ENCODE results near the gene ADAM8. TPM values are rescaled to one million over a fixed set of nuclear protein-coding genes. Genes with fewer than 3 reads are reported as not detected.
A peak's percentile ranks its signal among the peaks of the same experiment; 100 is the strongest.
"Not testable (repeated sequence)": the region's sequence is repeated elsewhere in the genome, so short reads cannot be mapped to it uniquely, and the experiment has no call there.

ADAM8 gene
- 10 to 100 TPM; 30.0 to 56.1 (median 34.6) TPM for polyA plus RNA-seq (ENCODE audit: low read depth in 6 of 6)

DNA sequence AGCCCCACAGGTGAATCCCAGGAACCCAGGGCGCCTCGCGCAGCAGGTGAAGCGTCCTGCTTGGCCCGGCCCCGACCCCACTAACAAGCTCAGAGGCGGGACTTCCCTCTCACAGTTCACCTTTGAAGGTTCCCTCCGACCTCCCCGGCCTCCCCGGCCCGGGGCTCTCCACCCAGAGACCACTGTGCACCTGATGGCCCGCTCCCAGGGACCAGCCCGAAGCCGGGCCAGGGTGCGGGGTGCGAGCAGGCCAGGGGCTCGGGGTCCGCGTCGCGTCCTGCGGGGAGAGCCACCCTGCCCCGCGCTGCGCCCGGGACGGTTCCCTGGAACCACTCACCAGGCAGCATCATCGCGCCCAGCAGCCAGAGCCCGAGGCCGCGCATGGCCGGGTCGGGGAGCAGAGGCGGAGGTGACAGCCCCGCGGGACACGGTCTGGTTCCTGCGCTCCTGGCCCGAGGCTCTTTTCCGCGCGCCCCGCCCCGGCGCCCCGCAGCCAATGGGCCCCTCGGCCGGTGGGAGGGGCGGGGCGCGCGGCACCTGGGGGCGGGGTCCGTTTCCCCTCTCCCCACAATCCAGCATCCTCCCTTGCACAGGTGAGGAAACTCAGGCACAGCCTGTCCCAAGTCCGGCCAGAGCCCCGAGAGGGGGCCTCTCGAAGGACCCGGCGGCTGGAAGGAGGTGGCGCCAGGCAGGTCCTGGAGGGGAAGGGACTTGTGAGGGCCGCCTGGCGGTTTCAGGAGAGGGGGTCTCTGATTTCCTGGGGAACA is at the start of gene ADAM8:
Gene ADAM8, minus strand, starts transcription at position 434 of the 767 bp plus-strand sequence. Its CDS starts 51 bp downstream, at position 383.
- Mint-ChIP-seq H3K9me3 (no peaks in the 10 kb centered on the region), H3K27ac (peak within 1 kb of the TSS; percentile 96 to 99 (median 98)), H3K27me3 (no peaks in the 10 kb centered on the region), H3K4me3 (peak within 1 kb of the TSS; percentile 86 to 94 (median 92)), H3K4me1 (peaks cover 20 to 43% (median 30%) of the 10 kb centered on the region in 3 donors), H3K36me3 (peaks cover 0 to 1% of the 10 kb centered on the region in 2 donors)
- ATAC-seq (ENCODE audit: low read depth in 2 of 2): peak; percentile 45 to 49
- DNase-seq: peak; percentile 77

GRCh38 chr10:133326223-133326551 is 49.5 kb upstream of the ADAM8 start:
- Mint-ChIP-seq H3K9me3 (peaks cover 0 to 4% (median 0%) of the 10 kb centered on the region in 7 donors), H3K4me1 (peaks cover 15 to 25% (median 20%) of the 10 kb centered on the region in 3 donors), H3K27ac (no peak overlapping the region), H3K36me3 (no peaks in the 10 kb centered on the region), H3K4me3 (peak overlapping the region in 7 of 8 donors; percentile 41 to 86 (median 65)), H3K27me3 (peaks cover 22 to 67% (median 47%) of the 10 kb centered on the region in 3 donors)
- DNase-seq (no peak), ATAC-seq (ENCODE audit: low read depth in 2 of 2) (no peak)

- no peak for ATAC-seq (ENCODE audit: low read depth in 2 of 2)
- Mint-ChIP-seq H3K36me3 (no peaks in the 10 kb centered on the region), H3K4me1 (peaks cover 15 to 25% (median 18%) of the 10 kb centered on the region in 3 donors), H3K27ac (peak overlapping the region in 1 of 6 donors; percentile 96), H3K9me3 (peaks cover 0 to 5% (median 0%) of the 10 kb centered on the region in 7 donors), H3K27me3 (peaks cover 22 to 63% (median 47%) of the 10 kb centered on the region in 3 donors), H3K4me3 (peak overlapping the region; percentile 59 to 86 (median 80))
- DNase-seq: no peak
Measured at GRCh38 chr10:133325440-133326222, 49.0 kb upstream of the ADAM8 start.

DNA sequence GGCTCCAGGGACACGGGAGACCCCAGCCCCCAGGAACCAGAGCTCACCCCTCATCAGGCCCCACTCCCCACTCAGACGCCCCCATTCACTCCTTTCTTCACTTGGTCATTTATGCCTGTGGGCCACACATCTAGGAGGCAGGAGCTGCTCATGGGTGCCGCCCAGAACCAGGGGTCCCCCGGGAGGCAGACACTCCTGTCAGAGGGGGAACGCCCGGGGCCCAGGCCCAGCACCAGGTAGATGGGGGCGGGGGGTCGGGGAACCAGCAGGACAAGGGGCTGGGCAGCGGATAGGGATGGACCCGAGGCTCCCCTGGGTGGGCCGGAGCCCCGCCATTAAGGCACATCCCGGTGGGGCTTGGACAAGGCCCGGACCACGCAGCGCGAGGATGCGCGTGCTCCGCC is 48.2 kb upstream of the ADAM8 start:
- peak; percentile 32 to 35 for ATAC-seq (ENCODE audit: low read depth in 2 of 2)
- Mint-ChIP-seq H3K27me3 (peaks cover 27 to 66% (median 55%) of the 10 kb centered on the region in 3 donors), H3K4me1 (peaks cover 13 to 22% (median 16%) of the 10 kb centered on the region in 3 donors), H3K9me3 (peaks cover 3 to 9% (median 5%) of the 10 kb centered on the region in 7 donors), H3K4me3 (peak overlapping the region in 7 of 8 donors; percentile 9 to 86 (median 66)), H3K36me3 (no peaks in the 10 kb centered on the region), H3K27ac (no peak overlapping the region)
- DNase-seq: no peak

GRCh38 chr10:133324198-133324792 is 47.6 kb upstream of the ADAM8 start:
- Mint-ChIP-seq H3K4me3 (peak overlapping the region in 1 of 8 donors; percentile 86), H3K9me3 (peaks cover 3 to 9% (median 5%) of the 10 kb centered on the region in 7 donors), H3K27ac (no peak overlapping the region), H3K36me3 (no peaks in the 10 kb centered on the region), H3K4me1 (peaks cover 14 to 20% (median 15%) of the 10 kb centered on the region in 3 donors), H3K27me3 (peaks cover 26 to 66% (median 57%) of the 10 kb centered on the region in 3 donors)
- ATAC-seq (ENCODE audit: low read depth in 2 of 2): peak; percentile 81 to 84
- DNase-seq: peak; percentile 43

- H3K27ac Mint-ChIP-seq, DNase-seq: not testable (repeated sequence)
- peak overlapping the region in 1 of 8 donors; percentile 22 for H3K4me3 Mint-ChIP-seq
Measured at GRCh38 chr10:133322064-133322709, 45.5 kb upstream of the ADAM8 start.

DNA sequence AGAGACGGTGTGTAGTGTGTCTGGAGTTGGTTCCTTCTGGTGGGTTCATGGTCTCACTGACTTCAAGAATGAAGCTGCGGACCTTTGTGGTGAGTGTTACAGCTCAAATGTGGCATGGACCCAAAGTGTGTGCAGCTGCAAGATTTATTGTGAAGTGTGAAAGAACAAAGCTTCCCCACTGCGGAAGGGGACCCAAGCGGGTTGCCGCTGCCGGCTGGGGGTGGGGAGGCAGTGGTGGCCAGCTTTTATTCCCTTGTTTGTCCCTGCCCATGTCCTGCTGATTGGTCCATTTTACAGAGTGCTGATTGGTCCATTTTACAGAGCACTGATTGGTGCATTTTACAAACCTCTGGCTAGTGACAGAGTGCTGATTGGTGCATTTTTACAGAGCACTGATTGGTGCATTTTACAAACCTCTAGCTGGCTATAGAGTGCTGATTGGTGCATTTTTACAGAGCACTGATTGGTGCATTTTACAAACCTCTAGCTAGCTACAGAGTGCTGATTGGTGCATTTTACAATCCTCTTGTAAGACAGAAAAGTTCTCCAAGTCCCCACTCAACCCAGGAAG is 44.3 kb upstream of the ADAM8 start:
- DNase-seq; H3K36me3 Mint-ChIP-seq; ATAC-seq (ENCODE audit: low read depth in 2 of 2); H3K9me3 Mint-ChIP-seq; H3K4me3 Mint-ChIP-seq; H3K27ac Mint-ChIP-seq: not testable (repeated sequence)
- peaks cover 13 to 23% (median 15%) of the 10 kb centered on the region in 3 donors for H3K4me1 Mint-ChIP-seq
- H3K27me3 Mint-ChIP-seq: peaks cover 15 to 44% (median 37%) of the 10 kb centered on the region in 3 donors

More at GRCh38 chr10:133322064-133322709, 45.5 kb upstream of the ADAM8 start:
- H3K36me3 Mint-ChIP-seq; H3K9me3 Mint-ChIP-seq; ATAC-seq (ENCODE audit: low read depth in 2 of 2): not testable (repeated sequence)
- Mint-ChIP-seq H3K27me3 (peaks cover 23 to 56% (median 50%) of the 10 kb centered on the region in 3 donors), H3K4me1 (peaks cover 16 to 27% (median 20%) of the 10 kb centered on the region in 3 donors)

DNA sequence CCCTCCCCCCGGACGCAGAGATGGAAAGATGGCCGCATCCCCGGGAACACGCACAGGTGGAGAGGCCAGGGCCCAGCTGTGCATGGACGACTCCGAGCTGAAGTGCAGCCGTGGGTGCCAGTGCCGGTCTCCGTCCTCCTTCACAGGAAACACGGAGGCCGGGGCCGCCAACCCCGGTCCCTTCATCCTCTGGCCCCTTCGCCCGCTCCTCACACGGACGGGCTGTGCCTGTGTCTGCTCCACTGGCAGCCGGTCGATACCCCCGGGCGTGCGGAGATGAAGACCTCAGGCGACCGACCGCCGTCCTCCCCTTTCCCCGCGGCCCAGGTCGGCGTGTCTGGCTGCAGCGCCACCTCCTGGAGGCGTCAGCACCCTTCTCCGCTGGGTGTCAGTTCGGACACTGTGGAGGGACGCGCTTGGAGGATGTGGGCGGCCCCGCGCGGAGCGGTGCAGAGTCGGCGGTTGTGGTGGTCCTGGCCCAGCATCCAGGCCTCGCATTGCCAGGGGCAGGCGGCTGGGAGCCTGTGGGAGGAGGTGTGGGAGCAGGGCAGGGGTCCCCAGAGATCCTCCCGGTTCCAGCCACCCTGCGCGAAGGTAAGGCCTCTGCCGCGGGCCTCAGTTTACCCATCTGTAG is 41.9 kb upstream of the ADAM8 start:
- Mint-ChIP-seq H3K9me3 (peaks cover 3 to 9% (median 6%) of the 10 kb centered on the region in 7 donors), H3K27ac (peak overlapping the region in 1 of 6 donors; percentile 18), H3K36me3 (no peaks in the 10 kb centered on the region), H3K27me3 (peaks cover 11 to 35% (median 25%) of the 10 kb centered on the region in 3 donors), H3K4me3 (peak overlapping the region in 6 of 8 donors; percentile 39 to 80 (median 56)), H3K4me1 (peaks cover 15 to 24% (median 16%) of the 10 kb centered on the region in 3 donors)
- ATAC-seq (ENCODE audit: low read depth in 2 of 2): peak; percentile 90 to 92
- peak; percentile 52 for DNase-seq

DNA sequence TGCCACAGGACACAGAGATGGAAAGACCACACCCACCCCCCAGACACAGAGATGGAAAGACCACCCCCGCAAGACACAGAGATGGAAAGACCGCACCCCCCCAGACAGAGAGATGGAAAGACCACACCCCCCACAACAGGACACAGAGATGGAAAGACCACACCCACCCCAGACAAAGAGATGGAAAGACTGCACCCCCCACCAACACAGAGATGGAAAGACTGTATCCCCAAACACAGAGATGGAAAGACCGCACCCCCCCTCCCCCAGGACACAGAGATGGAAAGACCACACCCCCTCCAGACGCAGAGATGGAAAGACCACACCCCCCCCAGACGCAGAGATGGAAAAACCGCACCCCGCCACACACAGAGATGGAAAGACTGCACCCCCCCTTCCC is 40.1 kb upstream of the ADAM8 start:
- Mint-ChIP-seq H3K9me3 (peaks cover 3 to 8% (median 5%) of the 10 kb centered on the region in 7 donors), H3K4me1 (peaks cover 15 to 24% (median 16%) of the 10 kb centered on the region in 3 donors), H3K36me3 (no peaks in the 10 kb centered on the region), H3K4me3 (no peak overlapping the region), H3K27ac (no peak overlapping the region), H3K27me3 (peaks cover 11 to 20% (median 19%) of the 10 kb centered on the region in 3 donors)
- DNase-seq: no peak
- ATAC-seq (ENCODE audit: low read depth in 2 of 2): no peak

DNA sequence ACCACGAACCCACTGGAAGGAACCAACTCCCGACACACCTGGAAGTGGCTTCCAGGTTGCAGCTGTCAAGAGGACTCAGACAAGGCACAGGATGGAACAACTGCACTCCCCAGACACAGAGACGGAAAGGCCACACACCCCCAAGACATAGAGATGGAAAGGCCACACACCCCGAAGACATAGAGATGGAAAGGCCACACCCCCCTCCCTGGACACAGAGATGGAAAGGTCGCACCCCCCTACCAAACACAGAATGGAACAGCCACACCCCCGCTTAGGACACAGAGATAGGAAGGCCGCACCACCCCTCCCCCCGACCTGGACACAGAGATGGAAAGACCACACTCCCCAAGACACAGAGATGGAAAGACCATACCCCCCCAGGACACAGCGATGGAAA is 39.6 kb upstream of the ADAM8 start:
- DNase-seq: no peak
- Mint-ChIP-seq H3K9me3 (peaks cover 3 to 8% (median 5%) of the 10 kb centered on the region in 7 donors), H3K4me1 (peaks cover 15 to 24% (median 16%) of the 10 kb centered on the region in 3 donors), H3K36me3 (no peaks in the 10 kb centered on the region), H3K27me3 (peaks cover 11 to 20% (median 19%) of the 10 kb centered on the region in 3 donors), H3K4me3 (no peak overlapping the region), H3K27ac (peak overlapping the region in 1 of 6 donors; percentile 34)
- no peak for ATAC-seq (ENCODE audit: low read depth in 2 of 2)

DNA sequence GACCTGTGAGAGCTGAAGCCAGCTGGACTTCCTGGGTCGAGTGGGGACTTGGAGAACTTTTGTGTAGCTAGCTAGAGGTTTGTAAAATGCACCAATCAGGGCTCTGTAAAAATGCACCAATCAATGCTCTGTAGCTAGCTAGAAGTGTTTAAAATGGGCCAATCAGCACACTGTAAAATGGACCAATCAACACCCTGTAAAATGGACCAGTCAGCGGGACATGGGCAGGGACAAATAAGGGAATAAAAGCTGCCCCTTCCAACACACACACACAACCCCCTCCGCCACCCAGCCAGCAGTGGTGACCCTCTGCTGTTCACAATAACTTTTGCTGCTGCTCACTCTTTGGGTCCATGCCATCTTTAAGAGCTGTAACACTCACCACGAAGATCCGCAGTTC is 39.2 kb upstream of the ADAM8 start:
- Mint-ChIP-seq H3K4me3 (no peak overlapping the region), H3K9me3 (peaks cover 1 to 8% (median 5%) of the 10 kb centered on the region in 7 donors), H3K27ac (peak overlapping the region in 1 of 6 donors; percentile 34), H3K36me3 (no peaks in the 10 kb centered on the region), H3K27me3 (peaks cover 11 to 20% (median 19%) of the 10 kb centered on the region in 3 donors), H3K4me1 (peaks cover 15 to 24% (median 16%) of the 10 kb centered on the region in 3 donors)
- ATAC-seq (ENCODE audit: low read depth in 2 of 2) (no peak), DNase-seq (no peak)

DNA sequence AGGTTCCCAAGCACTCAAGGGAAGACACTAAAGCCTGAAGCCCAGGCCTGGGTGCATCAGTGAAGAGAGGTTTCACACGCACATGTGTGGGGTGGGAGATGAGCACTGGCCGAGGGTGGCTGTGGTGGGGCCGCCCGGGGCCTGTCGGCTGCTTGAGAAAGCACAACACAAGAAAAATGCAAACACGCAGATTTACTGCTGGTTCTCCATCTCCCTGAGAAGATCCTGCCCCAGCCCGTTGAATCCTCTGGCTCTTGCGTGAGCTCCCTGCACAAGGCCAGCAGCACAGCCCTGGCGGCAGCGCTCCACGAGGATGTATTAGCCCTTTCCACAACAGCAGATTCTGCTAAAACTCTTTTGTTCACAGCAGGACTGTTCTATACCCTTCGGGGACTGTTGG is 38.2 kb upstream of the ADAM8 start:
- peaks cover 0 to 5% (median 0%) of the 10 kb centered on the region in 7 donors for H3K9me3 Mint-ChIP-seq
- H3K4me3 Mint-ChIP-seq: no peak overlapping the region

More for the DNA sequence above, 38.2 kb upstream of the ADAM8 start:
- Mint-ChIP-seq H3K36me3 (no peaks in the 10 kb centered on the region), H3K27ac (no peak overlapping the region), H3K27me3 (peaks cover 6 to 14% (median 12%) of the 10 kb centered on the region in 3 donors), H3K4me1 (peaks cover 15 to 24% (median 16%) of the 10 kb centered on the region in 3 donors)
- no peak for ATAC-seq (ENCODE audit: low read depth in 2 of 2)
- DNase-seq: no peak
